TTC549 (cell line): ENCODE results near the gene CBLN1.
"Not testable (repeated sequence)": the region's sequence is repeated elsewhere in the genome, so short reads cannot be mapped to it uniquely, and the experiment has no call there.

ENCODE experiments used
- FAIRE-seq: peaks from 2 replicates; lab custom pipeline; 2012; peaks lifted over from hg19 to GRCh38; lab: Jason Lieb, UNC

The CBLN1 gene

GRCh38 chr16:49277766-49278566 lies 3.7 kb downstream of the CBLN1 start:
- FAIRE-seq, result no peak

DNA sequence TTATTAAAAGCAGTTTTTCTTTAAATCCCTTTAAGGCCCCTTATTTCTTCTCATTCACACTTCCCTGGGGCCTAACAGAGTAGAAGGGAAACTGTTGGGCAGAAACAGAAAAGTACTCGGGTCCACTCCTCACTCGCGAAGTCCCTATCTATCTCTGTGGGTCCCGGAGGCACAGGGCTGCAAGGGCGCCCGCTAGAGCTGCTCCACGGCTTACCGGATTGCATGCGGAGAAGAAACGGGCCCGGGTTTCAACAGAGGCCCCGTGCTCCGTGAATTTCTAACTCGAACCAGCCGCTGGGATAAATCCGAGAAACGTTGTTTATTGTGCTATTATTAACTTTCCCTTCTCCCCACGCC lies 4.3 kb downstream of the CBLN1 start:
- no peak for FAIRE-seq

GRCh38 chr16:49276646-49277385 lies 4.8 kb downstream of the CBLN1 start:
- FAIRE-seq, result no peak

DNA sequence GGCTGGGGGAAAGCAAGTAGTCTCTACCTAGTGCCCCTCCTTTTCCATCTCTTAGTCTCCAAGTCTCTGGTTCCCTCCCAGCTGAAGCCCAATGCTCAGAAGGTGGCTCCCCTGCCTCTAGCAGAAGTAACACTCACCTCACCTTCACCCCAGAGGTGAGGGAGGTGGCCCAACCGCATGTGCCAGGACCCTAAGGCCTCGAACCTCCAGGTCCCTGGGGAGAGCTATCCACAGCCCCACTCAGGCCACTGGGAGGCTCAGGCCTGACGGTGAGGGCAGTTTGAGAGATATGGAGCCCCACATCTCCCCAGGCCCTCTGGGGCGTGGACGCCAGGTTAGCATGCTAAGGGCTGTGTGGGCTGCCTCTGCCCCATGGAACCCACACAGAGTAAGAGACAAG lies 5.8 kb downstream of the CBLN1 start:
- no peak for FAIRE-seq

DNA sequence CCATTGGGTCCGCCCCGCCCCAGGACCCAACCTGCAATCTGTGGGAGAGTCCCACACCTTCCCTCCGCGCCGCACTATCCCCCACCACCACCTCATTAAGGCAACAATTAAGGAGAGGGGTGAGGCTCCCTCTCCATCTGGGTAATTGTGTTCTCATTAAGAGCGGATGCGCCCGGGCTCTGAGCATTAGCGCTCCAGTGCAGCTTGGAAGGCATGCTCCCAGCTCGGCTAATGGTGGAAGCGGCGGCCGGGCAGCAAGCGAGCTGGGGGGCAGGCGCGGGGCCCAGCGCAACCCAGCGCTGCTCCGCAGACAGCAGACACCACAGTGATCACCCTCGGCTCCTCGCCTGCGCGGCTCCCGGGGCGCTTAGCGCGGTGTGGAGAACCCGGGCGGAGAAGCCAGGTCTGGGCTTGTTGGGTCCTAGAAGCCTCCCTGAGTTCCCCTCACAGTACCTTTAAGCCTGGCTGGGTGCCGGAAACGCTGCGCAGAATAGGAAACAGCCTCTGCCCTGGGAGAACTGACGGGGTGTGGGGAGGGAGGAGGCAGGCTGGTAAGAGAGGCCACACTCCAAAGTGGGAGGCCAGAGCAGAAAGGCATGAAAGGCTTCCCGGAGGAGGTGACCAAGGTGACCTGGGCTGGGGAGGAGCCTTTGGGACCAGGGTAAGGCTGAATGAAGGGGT lies 6.4 kb downstream of the CBLN1 start:
- no peak for FAIRE-seq

DNA sequence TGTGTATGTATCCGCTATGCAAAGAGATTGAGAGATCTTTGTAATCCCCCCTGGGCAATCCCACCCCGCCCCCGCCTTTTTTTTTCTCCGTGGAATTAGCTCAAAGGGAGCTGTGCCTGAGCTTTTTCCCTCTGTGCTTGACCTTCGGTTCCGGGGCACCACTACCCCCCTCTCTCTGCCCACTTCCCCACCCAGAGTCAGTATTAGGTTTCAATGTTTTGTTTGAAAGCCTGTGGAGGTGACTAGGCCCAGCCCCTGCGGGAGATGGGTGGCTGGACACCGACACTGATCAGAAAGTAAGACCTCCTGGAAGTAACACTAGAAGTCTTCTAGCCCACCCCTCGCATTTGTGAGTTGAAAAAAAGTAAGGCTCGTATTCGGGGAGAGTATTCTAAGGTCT lies 7.0 kb downstream of the CBLN1 start:
- FAIRE-seq, result no peak

GRCh38 chr16:49273771-49274170 lies 7.9 kb downstream of the CBLN1 start:
- no peak for FAIRE-seq

- FAIRE-seq, result no peak
These were observed 10.3 kb downstream of the CBLN1 start for GRCh38 chr16:49271363-49271762.

GRCh38 chr16:49269201-49269600 lies 12.4 kb downstream of the CBLN1 start:
- FAIRE-seq, result no peak

DNA sequence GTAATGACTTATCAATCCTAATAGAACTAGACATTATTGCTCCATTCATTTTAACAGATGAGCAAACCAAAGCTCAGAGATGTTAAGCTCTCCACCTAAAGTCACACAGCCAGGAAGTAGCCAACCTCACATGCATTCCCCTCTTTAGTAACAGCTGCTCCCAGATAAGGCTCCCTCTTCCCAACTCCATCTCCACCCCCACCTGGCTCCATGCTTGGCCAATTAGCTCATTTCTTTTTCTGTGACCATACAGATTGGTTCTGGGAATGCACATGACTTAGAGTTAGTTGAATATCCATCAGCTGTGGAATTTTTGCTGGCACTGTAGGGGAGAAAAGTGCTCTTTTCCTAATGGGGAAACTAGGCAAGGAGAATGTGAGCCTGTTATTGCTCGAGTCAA lies 13.0 kb downstream of the CBLN1 start:
- no peak for FAIRE-seq

- FAIRE-seq, result no peak
These were observed 19.1 kb downstream of the CBLN1 start for GRCh38 chr16:49262501-49262900.

DNA sequence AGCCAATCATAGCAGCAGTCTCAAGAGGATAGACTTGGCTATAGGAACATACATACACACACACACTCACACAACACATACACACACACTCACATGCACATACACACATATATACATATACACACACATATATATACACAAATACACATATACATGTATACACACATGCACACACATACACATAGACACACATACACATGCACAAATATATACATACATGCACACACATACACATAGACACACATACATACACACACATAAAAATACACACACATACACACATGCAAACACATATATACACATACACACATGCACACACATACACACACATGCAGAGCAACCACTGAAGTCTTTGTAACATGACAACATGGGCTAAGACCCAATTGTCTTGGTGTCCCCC lies 19.7 kb downstream of the CBLN1 start:
- FAIRE-seq, result no peak

GRCh38 chr16:49260956-49261530 lies 20.6 kb downstream of the CBLN1 start:
- no peak for FAIRE-seq

DNA sequence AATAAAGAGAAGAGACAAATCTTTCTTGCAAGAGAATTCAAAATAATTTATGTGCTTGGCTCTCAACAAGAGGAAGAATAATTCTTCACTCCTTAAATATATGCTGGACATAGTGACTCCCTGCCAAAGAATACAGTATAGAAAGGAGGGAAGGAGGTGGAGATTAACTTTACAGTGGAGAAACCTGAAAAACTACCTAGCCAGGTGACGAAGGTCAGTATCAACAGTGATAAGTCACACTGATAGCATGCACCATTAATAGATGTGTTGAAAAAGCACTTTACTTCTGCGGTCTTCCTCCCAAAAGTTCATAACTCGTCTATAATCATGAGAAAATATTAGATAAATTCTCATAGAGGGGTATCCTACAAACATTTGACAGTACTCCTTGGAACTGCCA lies 21.4 kb downstream of the CBLN1 start:
- FAIRE-seq, result no peak

- no peak for FAIRE-seq
These were observed 22.3 kb downstream of the CBLN1 start for GRCh38 chr16:49259330-49259729.

GRCh38 chr16:49250689-49251088 lies 30.9 kb downstream of the CBLN1 start:
- FAIRE-seq, result no peak

- no peak for FAIRE-seq
These were observed 33.4 kb downstream of the CBLN1 start for GRCh38 chr16:49248227-49248626.

- no peak for FAIRE-seq
These were observed 45.4 kb downstream of the CBLN1 start for GRCh38 chr16:49236216-49236615.

- FAIRE-seq, result not testable (repeated sequence)
These were observed 53.3 kb downstream of the CBLN1 start for GRCh38 chr16:49228335-49228734.
